A549 (cell line): ENCODE data around the gene INO80C. TPM values are rescaled to one million over a fixed set of nuclear protein-coding genes. Genes with fewer than 3 reads are reported as not detected.

Experiments used
- ATAC-seq, 2 experiments: fragments of 200-7000 bp in 1 of 2; fragments of >200 bp in 1 of 2; cut with Nextera tagmentation in 1 of 2; cut with Tn5 transposase in 1 of 2; 3 replicates each; pipeline versions ENCODE4 v1.8.0 to v1.9.1; 2018 to 2020; ENCODE audit warnings: mild to moderate bottlenecking in 1 of 2, moderate library complexity in 1 of 2
- CTCF ChIA-PET: fragments of 300-600 bp; sonication (Branson Sonifier 250); formaldehyde crosslinking; extraction: SDS; loops from one replicate; lab custom pipeline; 2021; ENCODE audit warnings: antibody characterized with exemption, inconsistent platforms; lab: Yijun Ruan, JAX
- POLR2A ChIA-PET: fragments of 350-600 bp; formaldehyde crosslinking; extraction: SDS; loops from one replicate; lab custom pipeline; 2021; ENCODE audit warnings: antibody characterized with exemption, inconsistent platforms; lab: Yijun Ruan, JAX
- DNase-seq, 2 experiments: peaks; one replicate each; pipeline versions ENCODE4 v3.0.0 to v3.0.0-alpha.2; 2011 to 2016; ENCODE audit warnings: low read depth in 1 of 2, low spot score in 1 of 2
- FAIRE-seq: peaks from 2 replicates; lab custom pipeline; 2011; peaks lifted over from hg19 to GRCh38; lab: Jason Lieb, UNC
- H3K27ac ChIP-seq, 2 experiments: fragments of >200 bp; sonication (Bioruptor Twin); formaldehyde crosslinking; 3 replicates each; pipeline ENCODE4 v1.5.1; 2016 to 2017
- H3K4me1 ChIP-seq: fragments of >200 bp; sonication (Bioruptor Twin); formaldehyde crosslinking; 3 replicates; pipeline ENCODE4 v1.6.1; 2016
- H3K4me2 ChIP-seq: fragments of >200 bp; sonication (Bioruptor Twin); formaldehyde crosslinking; 3 replicates; pipeline ENCODE4 v1.6.1; 2016
- H3K4me3 ChIP-seq: fragments of >200 bp; sonication (Bioruptor Twin); formaldehyde crosslinking; 3 replicates; pipeline ENCODE4 v1.5.1; 2016
- H3K9me3 ChIP-seq: fragments of >200 bp; sonication (Bioruptor Twin); formaldehyde crosslinking; 3 replicates; pipeline ENCODE4 v1.6.1; 2016
- BCL3 ChIP-seq: fragments of >200 bp; sonication (Bioruptor Twin); formaldehyde crosslinking; IDR thresholded peaks from 3 replicates; pipeline ENCODE4 v1.6.1; 2016
- CBX8 ChIP-seq: fragments of 200-600 bp; sonication (generic); IDR thresholded peaks from 2 replicates; pipeline ENCODE4 v1.6.1; 2016
- EHMT2 ChIP-seq: fragments of 200-600 bp; sonication (generic); IDR thresholded peaks from 2 replicates; pipeline ENCODE4 v1.6.1; 2016; ENCODE audit warnings: antibody characterized with exemption, low read depth, mild to moderate bottlenecking, moderate library complexity
- EP300 ChIP-seq, 2 experiments: fragments of >200 bp; sonication (Bioruptor Twin); formaldehyde crosslinking; IDR thresholded peaks; 2 replicates in 1 of 2; 3 replicates in 1 of 2; pipeline ENCODE4 v1.6.1; 2016 to 2017
- FOSL2 ChIP-seq, 2 experiments: fragments of 450-650 bp in 1 of 2; fragments of >200 bp in 1 of 2; sonication (Bioruptor Twin) in 1 of 2; formaldehyde crosslinking; IDR thresholded peaks; 2 replicates each; pipeline versions ENCODE4 v1.5.0 to v1.6.1; 2016 to 2020; ENCODE audit warnings: mild to moderate bottlenecking in 1 of 2, moderate library complexity in 1 of 2
- GATA3 ChIP-seq: IDR thresholded peaks from 2 replicates; pipeline ENCODE4 v1.6.1; 2012; ENCODE audit warnings: borderline replicate concordance
- HOXB5 ChIP-seq: fragments of 250-450 bp; sonication (Bioruptor Pico); IDR thresholded peaks from 2 replicates; pipeline ENCODE4 v1.5.0; 2020; ENCODE audit warnings: mild to moderate bottlenecking, moderate library complexity
- JUN ChIP-seq, 2 experiments: fragments of >200 bp; sonication (Bioruptor Twin); formaldehyde crosslinking; IDR thresholded peaks; 2 replicates in 1 of 2; 3 replicates in 1 of 2; pipeline ENCODE4 v1.6.1; 2016 to 2017
- JUNB ChIP-seq: fragments of >200 bp; sonication (Bioruptor Twin); formaldehyde crosslinking; IDR thresholded peaks from 2 replicates; pipeline ENCODE4 v1.6.1; 2016
- KDM5A ChIP-seq: fragments of 200-600 bp; sonication (generic); IDR thresholded peaks from 2 replicates; pipeline ENCODE4 v1.6.1; 2016; ENCODE audit warnings: antibody characterized with exemption, mild to moderate bottlenecking
- MAZ ChIP-seq: fragments of 150-350 bp; IDR thresholded peaks from 2 replicates; pipeline ENCODE4 v1.6.1; 2014; ENCODE audit warnings: antibody characterized with exemption, low read depth, low read length, borderline replicate concordance
- NR3C1 ChIP-seq: fragments of >200 bp; sonication (Bioruptor Twin); formaldehyde crosslinking; IDR thresholded peaks from 3 replicates; pipeline ENCODE4 v1.6.1; 2017
- POLR2A ChIP-seq: IDR thresholded peaks from 2 replicates; pipeline ENCODE4 v1.6.1; 2012; ENCODE audit warnings: mild to moderate bottlenecking, low read length
- POLR2AphosphoS2 ChIP-seq: conservative IDR thresholded peaks from 2 replicates; pipeline ENCODE4 v1.6.1; 2012; ENCODE audit warnings: low read length, improper control_type of control experiment, inconsistent platforms
- RAD21 ChIP-seq, 2 experiments: fragments of >200 bp in 1 of 2; sonication (Bioruptor Twin) in 1 of 2; formaldehyde crosslinking in 1 of 2; IDR thresholded peaks in 1 of 2; conservative IDR thresholded peaks in 1 of 2; 2 replicates in 1 of 2; 3 replicates in 1 of 2; pipeline ENCODE4 v1.6.1; 2012 to 2018; ENCODE audit warnings: inconsistent platforms in 1 of 2
- RARB ChIP-seq: fragments of 250-450 bp; sonication (Bioruptor Pico); IDR thresholded peaks from 2 replicates; pipeline ENCODE4 v1.8.0; 2021; ENCODE audit warnings: mild to moderate bottlenecking, moderate library complexity
- RCOR1 ChIP-seq: fragments of 150-350 bp; IDR thresholded peaks from 2 replicates; pipeline ENCODE4 v1.6.1; 2014; ENCODE audit warnings: antibody characterized with exemption, low read length, low read depth
- RFX5 ChIP-seq: fragments of 450-650 bp; IDR thresholded peaks from 2 replicates; pipeline ENCODE4 v1.7.1; 2014; ENCODE audit warnings: antibody characterized with exemption, mild to moderate bottlenecking, moderate library complexity
- WGBS: methylation state at CpG from one replicate; pipeline ENCODE4 v1.1.6; 2017; ENCODE audit errors: missing lambda C conversion rate; 5-methylcytosine and 5-hydroxymethylcytosine counted together
- polyA plus RNA-seq, 4 experiments: library from polyadenylated mRNA; depleted of rRNA in 3 of 4; stranded (reverse); fragments of >200 nt; fragmentation: RNase III in 1 of 4; extraction: RNeasy Plus Mini Kit Qiagen cat#74134 plus additional on column Dnase treatment in 1 of 4; gene quantifications; 2 replicates in 3 of 4; 3 replicates in 1 of 4; pipeline ENCODE4 v1.2.3, GENCODE V29; 2011 to 2017
- TF ChIP-seq, protein P1 (sequence below): IDR thresholded peaks from 2 replicates; pipeline ENCODE4 v1.6.1; 2012; ENCODE audit warnings: low read depth, borderline replicate concordance
- TF ChIP-seq, protein P2 (sequence below): IDR thresholded peaks from 2 replicates; pipeline ENCODE4 v1.6.1; 2012

INO80C gene
- polyA plus RNA-seq, 2 of the 4 experiments (the other 2 are of a cell fraction) = 22.1 to 33.3 TPM

GRCh38 chr18:35514283-35514682 lies 16.5 kb upstream of the INO80C start (continued):
- TF ChIP-seq, protein P1, sequence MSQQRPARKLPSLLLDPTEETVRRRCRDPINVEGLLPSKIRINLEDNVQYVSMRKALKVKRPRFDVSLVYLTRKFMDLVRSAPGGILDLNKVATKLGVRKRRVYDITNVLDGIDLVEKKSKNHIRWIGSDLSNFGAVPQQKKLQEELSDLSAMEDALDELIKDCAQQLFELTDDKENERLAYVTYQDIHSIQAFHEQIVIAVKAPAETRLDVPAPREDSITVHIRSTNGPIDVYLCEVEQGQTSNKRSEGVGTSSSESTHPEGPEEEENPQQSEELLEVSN = no peak

GRCh38 chr18:35513181-35513936 lies 15.6 kb upstream of the INO80C start:
- WGBS = 12% methylated on average over 7 of the region's 7 CpGs
- peak; percentile 94 to 96 for ATAC-seq
- POLR2A ChIA-PET = interaction anchor here (3.2 kb wide), 1 partner anchor 16 kb away, joined by 15 read pairs; the partner anchor contains the start of gene INO80C
- Histone ChIP-seq H3K4me2 (peak overlapping the region; percentile 54), H3K4me1 (peaks cover 44% of the 10 kb centered on the region), H3K4me3 (no peak overlapping the region), H3K27ac (peak overlapping the region; percentile 84 to 91), H3K9me3 (no peaks in the 10 kb centered on the region)
- CTCF ChIA-PET = no interaction called here
- DNase-seq = peak; percentile 29 to 87
- TF ChIP-seq CBX8 = no peak
- TF ChIP-seq JUNB = peak; percentile 30
- TF ChIP-seq, protein P2, sequence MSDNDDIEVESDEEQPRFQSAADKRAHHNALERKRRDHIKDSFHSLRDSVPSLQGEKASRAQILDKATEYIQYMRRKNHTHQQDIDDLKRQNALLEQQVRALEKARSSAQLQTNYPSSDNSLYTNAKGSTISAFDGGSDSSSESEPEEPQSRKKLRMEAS = peak; percentile 79
- TF ChIP-seq FOSL2 (IDR thresholded peaks at IDR 0.05) = no peak
- peak; percentile 59 for TF ChIP-seq FOSL2 (CRISPR knock-in tag; IDR thresholded peaks at IDR 0.05)
- TF ChIP-seq RCOR1 = no peak
- peak; percentile 23 to 64; a peak in 3 of 5 replicates for TF ChIP-seq EP300 (IDR thresholded peaks at IDR 0.05)
- peak; percentile 68; the same call in 1 of the 2 replicates for TF ChIP-seq GATA3
- TF ChIP-seq EHMT2 = no peak
- no peak for TF ChIP-seq NR3C1
- peak; percentile 64; the same call in 1 of the 2 replicates for TF ChIP-seq RARB (CRISPR knock-in tag)
- peak in 1 of 2 experiments; percentile 43; a peak in 1 of 5 replicates for TF ChIP-seq JUN (IDR thresholded peaks at IDR 0.05)
- TF ChIP-seq BCL3 = no peak
- TF ChIP-seq, protein P1 = peak; percentile 37; the same call in 1 of the 2 replicates
- 0 out of 5 replicates have a peak, but pooled peaks have one; percentile 6 to 26 for TF ChIP-seq RAD21 (conservative IDR thresholded peaks at IDR 0.05 in 1 of 2, IDR thresholded peaks at IDR 0.05 in 1 of 2)
- FAIRE-seq = no peak

GRCh38 chr18:35512761-35513160 lies 15.0 kb upstream of the INO80C start:
- CTCF ChIA-PET = no interaction called here
- POLR2A ChIA-PET = interaction anchor here (3.2 kb wide), 1 partner anchor 15 kb away, joined by 15 read pairs; the partner anchor contains the start of gene INO80C
- WGBS = 78% methylated on average over 2 of the region's 2 CpGs
- TF ChIP-seq POLR2A = no peak
- TF ChIP-seq POLR2AphosphoS2 = no peak
- TF ChIP-seq MAZ = no peak
- no peak for TF ChIP-seq KDM5A
- TF ChIP-seq RFX5 = no peak
- no peak for TF ChIP-seq HOXB5 (CRISPR knock-in tag)
- peak overlapping the region; percentile 84 to 91 for H3K27ac ChIP-seq
- H3K9me3 ChIP-seq = no peaks in the 10 kb centered on the region
- peak overlapping the region; percentile 54 for H3K4me2 ChIP-seq
- no peak overlapping the region for H3K4me3 ChIP-seq
- H3K4me1 ChIP-seq = peaks cover 46% of the 10 kb centered on the region
- DNase-seq (no peak), ATAC-seq (no peak), FAIRE-seq (no peak)
